ENCODE measurements around the gene ZNF385B.

- TF ChIP-seq POLR2A (IDR thresholded peaks at IDR 0.05), result no peak
- TF ChIP-seq CTCF (IDR thresholded peaks at IDR 0.05), result no peak
These were observed 406.3 kb downstream of the ZNF385B start for GRCh38 chr2:179455172-179455524.

All from heart left ventricle (tissue), 13 donors.